MM.1S (cell line): ENCODE data around the gene CT83.

Experiments
- DNase-seq: peaks from one replicate; pipeline ENCODE4 v3.0.0-alpha.2; 2015
- H2AFZ ChIP-seq: fragments of 300-600 bp; sonication (generic); 2 replicates; pipeline ENCODE4 v1.6.0; 2016; ENCODE audit warnings: antibody characterized with exemption, low read length
- H3F3A ChIP-seq: fragments of 300-600 bp; sonication (generic); 2 replicates; pipeline ENCODE4 v1.6.1; 2016; ENCODE audit warnings: mild to moderate bottlenecking, antibody characterized with exemption, low read length, moderate library complexity, mixed read lengths; ENCODE audit not compliant: insufficient read depth
- H3K27ac ChIP-seq: fragments of 300-600 bp; sonication (generic); 2 replicates; pipeline ENCODE4 v1.5.1; 2016; ENCODE audit warnings: mild to moderate bottlenecking, low read length
- H3K27me3 ChIP-seq: fragments of 300-600 bp; sonication (generic); replicated peaks from 2 replicates; pipeline ENCODE4 v1.6.0; 2016; ENCODE audit warnings: low read length; ENCODE audit not compliant: insufficient read depth
- H3K36me3 ChIP-seq: fragments of 300-600 bp; sonication (generic); replicated peaks from 2 replicates; pipeline ENCODE4 v1.6.1; 2016; ENCODE audit warnings: mild to moderate bottlenecking, low read length, mixed read lengths; ENCODE audit not compliant: insufficient read depth
- H3K4me1 ChIP-seq: fragments of 300-600 bp; sonication (generic); 2 replicates; pipeline ENCODE4 v1.6.1; 2016; ENCODE audit warnings: low read length, mixed read lengths
- H3K4me2 ChIP-seq: fragments of 300-600 bp; sonication (generic); 2 replicates; pipeline ENCODE4 v1.6.0; 2016; ENCODE audit warnings: low read depth, low read length
- H3K4me3 ChIP-seq: fragments of 300-600 bp; sonication (generic); 2 replicates; pipeline ENCODE4 v1.5.1; 2016; ENCODE audit warnings: low read length, mixed read lengths
- H3K79me2 ChIP-seq: fragments of 300-600 bp; sonication (generic); 2 replicates; pipeline ENCODE4 v1.6.1; 2016; ENCODE audit warnings: mixed run types, low read length, mixed read lengths
- H3K9ac ChIP-seq: fragments of 300-600 bp; sonication (generic); 2 replicates; pipeline ENCODE4 v1.6.1; 2016; ENCODE audit warnings: low read length, mixed read lengths
- H3K9me2 ChIP-seq: fragments of 300-600 bp; sonication (generic); replicated peaks from 2 replicates; pipeline ENCODE4 v1.6.1; 2016; ENCODE audit warnings: mild to moderate bottlenecking, low read length, mixed read lengths; ENCODE audit not compliant: insufficient read depth
- H3K9me3 ChIP-seq: fragments of 300-600 bp; sonication (generic); replicated peaks from 2 replicates; pipeline ENCODE4 v1.6.1; 2016; ENCODE audit warnings: mild to moderate bottlenecking, low read length, mixed read lengths; ENCODE audit not compliant: insufficient read depth
- H4K20me1 ChIP-seq: fragments of 300-600 bp; sonication (generic); 2 replicates; pipeline ENCODE4 v1.6.1; 2016; ENCODE audit warnings: mild to moderate bottlenecking, low read length, moderate library complexity, mixed read lengths; ENCODE audit not compliant: insufficient read depth
- CTCF ChIP-seq: fragments of 300-600 bp; sonication (generic); IDR thresholded peaks from 2 replicates; pipeline ENCODE4 v1.5.1; 2016; ENCODE audit warnings: antibody characterized with exemption, low read length, mixed read lengths
- EZH2 ChIP-seq: fragments of 300-600 bp; sonication (generic); optimal IDR thresholded peaks from 2 replicates; pipeline ENCODE3; 2017; ENCODE audit warnings: low read depth, mild to moderate bottlenecking, antibody characterized with exemption, low read length, mixed read lengths
- EZH2phosphoT487 ChIP-seq: fragments of 300-600 bp; sonication (generic); IDR thresholded peaks from 2 replicates; pipeline ENCODE4 v1.6.1; 2018; ENCODE audit warnings: antibody characterized with exemption, low read length

The CT83 gene

GRCh38 chrX:116435597-116435996, 27.2 kb downstream of the CT83 start:
- Histone ChIP-seq H3K79me2 (no peaks in the 10 kb centered on the region), H3K9ac (no peak overlapping the region), H4K20me1 (no peaks in the 10 kb centered on the region), H2AFZ (no peak overlapping the region), H3K4me3 (no peak overlapping the region), H3K9me2 (no peaks in the 10 kb centered on the region), H3K27ac (no peak overlapping the region), H3K27me3 (no peaks in the 10 kb centered on the region), H3F3A (no peaks in the 10 kb centered on the region), H3K4me1 (no peaks in the 10 kb centered on the region), H3K9me3 (no peaks in the 10 kb centered on the region), H3K4me2 (no peak overlapping the region), H3K36me3 (no peaks in the 10 kb centered on the region)
- no peak for TF ChIP-seq CTCF
- no peak for TF ChIP-seq EZH2
- no peak for TF ChIP-seq EZH2phosphoT487
- DNase-seq = no peak

GRCh38 chrX:116427978-116428377, 34.8 kb downstream of the CT83 start:
- H3K4me3 ChIP-seq = no peak overlapping the region
- no peaks in the 10 kb centered on the region for H3K79me2 ChIP-seq
- no peak overlapping the region for H3K4me2 ChIP-seq
- H4K20me1 ChIP-seq = no peaks in the 10 kb centered on the region
- H3K36me3 ChIP-seq = no peaks in the 10 kb centered on the region
- TF ChIP-seq CTCF (no peak), EZH2 (no peak), EZH2phosphoT487 (no peak)
- H2AFZ ChIP-seq = no peak overlapping the region
- no peaks in the 10 kb centered on the region for H3K9me3 ChIP-seq
- H3K4me1 ChIP-seq = no peaks in the 10 kb centered on the region
- H3K27me3 ChIP-seq = no peaks in the 10 kb centered on the region
- H3K9ac ChIP-seq = no peak overlapping the region
- no peaks in the 10 kb centered on the region for H3F3A ChIP-seq
- H3K9me2 ChIP-seq = no peaks in the 10 kb centered on the region
- H3K27ac ChIP-seq = no peak overlapping the region
- DNase-seq = no peak

GRCh38 chrX:116417968-116418367, 44.8 kb downstream of the CT83 start:
- no peak overlapping the region for H3K4me2 ChIP-seq
- no peaks in the 10 kb centered on the region for H3K79me2 ChIP-seq
- H3K9me3 ChIP-seq = no peaks in the 10 kb centered on the region
- H3K9ac ChIP-seq = no peak overlapping the region
- TF ChIP-seq EZH2 = no peak
- no peak for TF ChIP-seq EZH2phosphoT487
- TF ChIP-seq CTCF = no peak
- H3K9me2 ChIP-seq = no peaks in the 10 kb centered on the region
- H3F3A ChIP-seq = no peaks in the 10 kb centered on the region
- DNase-seq = no peak
- no peaks in the 10 kb centered on the region for H3K4me1 ChIP-seq
- H3K27me3 ChIP-seq = no peaks in the 10 kb centered on the region
- H3K36me3 ChIP-seq = no peaks in the 10 kb centered on the region
- no peak overlapping the region for H3K27ac ChIP-seq
- H4K20me1 ChIP-seq = no peaks in the 10 kb centered on the region
- H2AFZ ChIP-seq = no peak overlapping the region
- no peak overlapping the region for H3K4me3 ChIP-seq
